RWPE2 (cell line): ENCODE data around the gene PFN3.

Experiments used
- ATAC-seq: fragments of 200-7000 bp; cut with Tn5 transposase; 3 replicates; pipeline ENCODE4 v1.9.1; 2021; ENCODE audit warnings: low read depth
- DNase-seq: peaks from one replicate; pipeline ENCODE4 v3.0.0-alpha.2; 2020; ENCODE audit warnings: low spot score
- H3K27ac ChIP-seq: fragments of 450-650 bp; 2 replicates; pipeline ENCODE4 v1.5.1; 2017; ENCODE audit warnings: mild to moderate bottlenecking; ENCODE audit not compliant: poor library complexity, severe bottlenecking
- H3K27me3 ChIP-seq: fragments of 250-450 bp; sonication (Bioruptor Pico); 2 replicates; pipeline ENCODE4 v1.5.1; 2021; ENCODE audit warnings: mild to moderate bottlenecking, moderate library complexity; ENCODE audit not compliant: insufficient read depth, poor library complexity, severe bottlenecking
- H3K36me3 ChIP-seq: fragments of 250-450 bp; sonication (Bioruptor Pico); 2 replicates; pipeline ENCODE4 v1.5.1; 2020; ENCODE audit warnings: low read depth, mild to moderate bottlenecking, moderate library complexity
- H3K4me1 ChIP-seq: fragments of 250-450 bp; sonication (Bioruptor Pico); 2 replicates; pipeline ENCODE4 v1.5.1; 2021; ENCODE audit warnings: mild to moderate bottlenecking, moderate library complexity; ENCODE audit not compliant: insufficient read depth, poor library complexity, severe bottlenecking
- H3K4me3 ChIP-seq: fragments of 250-450 bp; sonication (Bioruptor Pico); 2 replicates; pipeline ENCODE4 v1.5.1; 2021; ENCODE audit warnings: mild to moderate bottlenecking, moderate library complexity; ENCODE audit not compliant: severe bottlenecking
- H3K9me3 ChIP-seq: fragments of 250-450 bp; sonication (Bioruptor Pico); 2 replicates; pipeline ENCODE4 v1.5.1; 2021; ENCODE audit warnings: mild to moderate bottlenecking, moderate library complexity; ENCODE audit not compliant: severe bottlenecking
- TF ChIP-seq, protein P1 (sequence below): fragments of 450-650 bp; IDR thresholded peaks from one replicate; pipeline ENCODE4 v1.5.1; 2017; ENCODE audit warnings: mild to moderate bottlenecking, moderate library complexity; ENCODE audit not compliant: poor library complexity, severe bottlenecking

Gene PFN3

DNA sequence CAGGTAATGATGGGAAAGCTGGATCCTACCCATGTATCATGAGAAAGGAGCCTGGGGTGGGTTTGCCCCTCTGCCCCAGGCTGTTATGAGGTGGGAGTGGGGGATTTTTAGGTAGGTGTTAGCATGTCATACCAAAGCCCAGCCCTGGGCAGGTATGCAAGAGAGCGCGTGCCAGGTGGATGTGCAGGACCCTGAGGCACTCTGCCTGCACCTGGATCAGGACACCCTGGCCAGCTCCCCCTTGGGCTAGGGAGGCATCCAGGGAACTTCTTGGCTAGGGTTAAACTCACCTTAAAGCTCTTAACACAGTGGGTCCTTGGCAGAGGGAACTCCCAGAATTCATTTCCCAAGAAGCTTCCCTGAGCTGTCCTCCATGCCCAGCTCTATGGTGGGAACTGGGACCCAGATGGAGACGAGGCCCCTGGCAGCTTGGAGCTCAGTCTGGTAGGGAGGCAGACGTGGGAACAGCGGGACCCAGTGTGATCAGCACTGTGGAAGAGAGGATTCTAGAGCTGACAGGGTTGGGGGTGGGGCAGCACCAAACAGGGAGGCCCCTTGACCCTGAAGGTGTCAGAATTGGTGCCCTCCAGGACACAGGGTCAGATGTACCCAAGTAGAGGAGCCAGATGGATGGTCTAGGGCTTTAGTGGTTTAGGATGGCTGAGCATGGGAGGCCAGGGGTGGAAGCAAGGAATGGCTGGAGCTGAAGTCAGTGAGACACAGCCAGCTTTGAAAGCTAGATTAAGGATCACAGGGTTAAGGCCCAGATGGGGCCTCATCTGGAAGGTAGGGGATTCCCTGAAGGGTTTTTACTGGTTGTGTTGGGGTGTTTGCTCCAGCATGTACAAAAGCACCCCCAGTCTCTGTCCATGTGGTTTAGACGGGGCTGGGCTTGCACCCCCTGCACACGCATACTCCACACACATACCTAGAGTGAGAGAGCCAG, 43.9 kb upstream of the PFN3 start:
- H3K4me3 ChIP-seq, result no peak overlapping the region
- peaks cover 9% of the 10 kb centered on the region for H3K4me1 ChIP-seq
- H3K27ac ChIP-seq, result no peak overlapping the region
- DNase-seq (no peak), ATAC-seq (no peak)
- no peaks in the 10 kb centered on the region for H3K27me3 ChIP-seq
- TF ChIP-seq, protein P1, sequence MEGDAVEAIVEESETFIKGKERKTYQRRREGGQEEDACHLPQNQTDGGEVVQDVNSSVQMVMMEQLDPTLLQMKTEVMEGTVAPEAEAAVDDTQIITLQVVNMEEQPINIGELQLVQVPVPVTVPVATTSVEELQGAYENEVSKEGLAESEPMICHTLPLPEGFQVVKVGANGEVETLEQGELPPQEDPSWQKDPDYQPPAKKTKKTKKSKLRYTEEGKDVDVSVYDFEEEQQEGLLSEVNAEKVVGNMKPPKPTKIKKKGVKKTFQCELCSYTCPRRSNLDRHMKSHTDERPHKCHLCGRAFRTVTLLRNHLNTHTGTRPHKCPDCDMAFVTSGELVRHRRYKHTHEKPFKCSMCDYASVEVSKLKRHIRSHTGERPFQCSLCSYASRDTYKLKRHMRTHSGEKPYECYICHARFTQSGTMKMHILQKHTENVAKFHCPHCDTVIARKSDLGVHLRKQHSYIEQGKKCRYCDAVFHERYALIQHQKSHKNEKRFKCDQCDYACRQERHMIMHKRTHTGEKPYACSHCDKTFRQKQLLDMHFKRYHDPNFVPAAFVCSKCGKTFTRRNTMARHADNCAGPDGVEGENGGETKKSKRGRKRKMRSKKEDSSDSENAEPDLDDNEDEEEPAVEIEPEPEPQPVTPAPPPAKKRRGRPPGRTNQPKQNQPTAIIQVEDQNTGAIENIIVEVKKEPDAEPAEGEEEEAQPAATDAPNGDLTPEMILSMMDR, result no peak
- no peaks in the 10 kb centered on the region for H3K36me3 ChIP-seq
- H3K9me3 ChIP-seq, result no peaks in the 10 kb centered on the region

DNA sequence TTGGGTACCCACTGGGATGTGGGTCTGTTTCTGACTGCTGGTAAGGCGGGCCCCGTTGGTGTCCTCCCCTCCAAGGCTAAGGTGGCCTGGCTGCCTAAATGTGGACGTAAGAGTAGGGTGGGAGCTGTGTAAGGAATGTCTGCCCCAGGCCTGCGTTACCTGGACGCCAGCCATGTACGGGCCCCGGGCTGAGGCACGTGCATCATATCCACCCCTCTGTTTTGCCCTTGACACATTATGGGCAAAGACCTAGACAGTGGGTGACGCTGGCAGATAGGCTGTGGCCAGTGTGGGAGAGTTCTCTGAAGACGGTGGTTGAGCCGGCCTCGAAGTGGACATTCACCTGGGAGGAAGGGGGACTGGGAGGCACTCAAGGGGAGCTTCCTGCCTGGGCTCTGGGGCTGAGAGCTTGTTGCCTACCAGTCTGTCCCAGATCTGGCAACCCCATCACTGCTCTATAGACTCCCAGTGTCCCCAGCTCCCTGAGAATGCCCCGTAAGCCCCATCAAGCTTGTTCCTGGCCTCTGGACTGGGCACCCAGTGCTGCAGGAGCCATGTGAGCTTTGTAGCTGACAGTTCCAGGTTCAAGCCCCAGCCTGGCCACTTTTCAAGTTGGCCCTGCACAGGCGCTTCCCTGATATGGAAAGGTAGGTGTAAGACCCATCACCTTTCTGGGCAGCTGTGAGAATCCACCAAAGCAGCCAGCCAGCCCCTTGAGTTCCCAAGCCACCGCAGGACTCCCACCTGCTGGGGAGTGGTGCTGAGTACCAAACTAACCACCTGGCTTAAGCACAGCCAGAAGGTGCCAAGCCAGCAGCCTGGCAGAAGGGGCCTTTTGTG, 42.9 kb upstream of the PFN3 start:
- H3K27ac ChIP-seq, result peak overlapping the region; percentile 0
- no peak for ATAC-seq
- H3K4me3 ChIP-seq, result no peak overlapping the region
- no peaks in the 10 kb centered on the region for H3K27me3 ChIP-seq
- peaks cover 4% of the 10 kb centered on the region for H3K4me1 ChIP-seq
- TF ChIP-seq, protein P1, result no peak
- no peaks in the 10 kb centered on the region; the same call in 1 of the 2 replicates for H3K36me3 ChIP-seq
- no peak for DNase-seq
- H3K9me3 ChIP-seq, result no peaks in the 10 kb centered on the region

- no peaks in the 10 kb centered on the region for H3K27me3 ChIP-seq
- no peaks in the 10 kb centered on the region for H3K9me3 ChIP-seq
- H3K4me3 ChIP-seq, result no peak overlapping the region
- peak; percentile 3 for ATAC-seq
- TF ChIP-seq, protein P1, result no peak
- DNase-seq, result no peak
- H3K36me3 ChIP-seq, result peaks cover 10% of the 10 kb centered on the region
- H3K27ac ChIP-seq, result peak overlapping the region; percentile 0
- no peaks in the 10 kb centered on the region for H3K4me1 ChIP-seq
Observed at GRCh38 chr5:177442066-177442826, 41.8 kb upstream of the PFN3 start.

- DNase-seq (no peak), ATAC-seq (0 out of 3 replicates have a peak, but pooled peaks have one; percentile 0)
- Histone ChIP-seq H3K9me3 (no peaks in the 10 kb centered on the region), H3K27ac (no peak overlapping the region), H3K4me3 (no peak overlapping the region), H3K27me3 (no peaks in the 10 kb centered on the region), H3K4me1 (no peaks in the 10 kb centered on the region), H3K36me3 (peaks cover 20% of the 10 kb centered on the region)
- TF ChIP-seq, protein P1, result no peak
Observed at GRCh38 chr5:177440990-177441780, 40.7 kb upstream of the PFN3 start.
